GM21381 (cell line): Measurements from ENCODE around the gene CCDC124.
"Not testable (repeated sequence)": the region's sequence is repeated elsewhere in the genome, so short reads cannot be mapped to it uniquely, and the experiment has no call there.

Experiments used
- ATAC-seq: cut with Tn5 transposase; IDR thresholded peaks from one replicate; pipeline ENCODE4 v1.9.1; 2021; ENCODE audit warnings: mild to moderate bottlenecking, moderate library complexity; ENCODE audit not compliant: unreplicated experiment

CCDC124 gene, protein sequence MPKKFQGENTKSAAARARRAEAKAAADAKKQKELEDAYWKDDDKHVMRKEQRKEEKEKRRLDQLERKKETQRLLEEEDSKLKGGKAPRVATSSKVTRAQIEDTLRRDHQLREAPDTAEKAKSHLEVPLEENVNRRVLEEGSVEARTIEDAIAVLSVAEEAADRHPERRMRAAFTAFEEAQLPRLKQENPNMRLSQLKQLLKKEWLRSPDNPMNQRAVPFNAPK

DNA sequence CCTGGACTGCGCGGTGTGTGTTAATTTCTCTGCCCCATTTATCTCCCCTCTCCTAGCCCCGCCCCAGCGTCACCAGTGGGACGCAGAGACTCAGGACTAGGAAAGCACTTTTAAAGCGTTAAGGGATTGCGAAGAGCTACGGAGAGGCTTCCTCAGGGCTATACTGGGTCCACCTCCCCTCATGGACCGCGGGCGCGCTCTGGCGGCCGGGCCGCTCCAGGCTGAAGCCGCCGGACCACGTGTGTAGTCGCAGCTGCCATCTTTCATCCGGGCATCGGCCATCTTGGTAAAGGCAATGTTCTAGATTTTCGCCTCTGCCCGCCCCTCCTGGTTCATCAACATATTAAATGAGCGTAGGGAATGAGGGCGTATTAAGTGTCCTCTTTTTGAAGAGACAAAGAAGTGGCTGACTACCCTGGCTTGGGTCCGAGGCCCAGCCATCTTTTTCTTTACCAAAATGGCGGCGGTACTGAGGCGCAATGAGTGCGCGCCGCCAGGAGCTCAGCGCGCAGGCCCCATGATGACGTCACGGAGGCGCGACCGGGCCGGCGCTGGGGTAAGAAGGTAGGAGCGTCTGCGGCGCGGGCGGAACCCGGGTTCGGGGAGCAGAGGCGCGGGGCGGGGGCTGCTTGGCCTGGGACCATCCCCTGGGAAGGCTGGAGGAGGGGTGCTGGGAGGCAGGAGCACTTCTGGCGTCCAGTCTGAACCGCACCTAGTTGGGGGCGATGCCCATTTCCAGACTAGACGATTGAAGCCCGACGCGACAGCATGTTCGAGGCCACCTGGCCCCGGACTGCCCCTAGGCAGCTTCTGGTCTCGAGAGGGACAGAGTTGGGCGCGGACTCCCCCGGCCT lies at the start of gene CCDC124:
TSS of gene CCDC124 (plus strand) at position 531 of the 854 bp plus-strand sequence. CDS start 3,406 bp downstream, outside the sequence.
- peak; percentile 85 for ATAC-seq

- no peak for ATAC-seq
Observed at GRCh38 chr19:17883627-17884410, 49.0 kb upstream of the CCDC124 start.

DNA sequence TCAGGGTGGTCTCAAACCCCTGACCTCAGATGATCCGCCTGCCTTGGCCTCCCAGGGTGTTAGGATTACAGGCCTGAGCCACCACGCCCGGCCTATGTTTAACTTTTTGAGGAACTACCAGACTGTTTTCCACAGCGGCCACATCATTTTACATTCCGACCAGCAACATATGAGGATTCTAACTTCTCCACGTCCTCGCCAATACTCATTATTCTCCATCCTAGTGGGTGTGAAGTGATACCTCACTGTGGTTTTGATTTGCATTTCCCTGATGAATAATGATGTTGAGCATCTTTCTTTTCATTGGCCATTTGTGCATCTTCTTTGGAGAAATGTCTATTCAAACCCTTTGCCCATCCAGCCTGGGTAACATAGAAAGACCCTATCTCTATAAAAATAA lies 46.3 kb upstream of the CCDC124 start:
- ATAC-seq: no peak

DNA sequence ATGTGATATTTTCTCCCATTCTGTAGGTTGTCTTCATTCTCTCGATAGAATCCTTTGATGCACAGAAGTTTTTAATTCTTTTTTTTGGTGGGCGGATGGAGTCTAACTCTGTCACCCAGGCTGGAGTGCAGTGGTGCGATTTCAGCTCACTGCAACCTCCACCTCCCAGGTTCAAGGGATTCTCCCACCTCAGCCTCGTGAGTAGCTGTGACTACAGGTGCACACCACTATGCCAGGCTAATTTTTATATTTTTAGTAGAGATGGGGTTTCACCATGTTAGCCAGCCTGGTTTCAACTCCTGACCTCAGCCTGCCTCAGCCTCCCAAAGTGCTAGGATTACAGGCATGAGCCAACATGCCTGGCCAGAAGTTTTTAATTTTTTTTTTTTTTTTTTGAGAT lies 45.6 kb upstream of the CCDC124 start:
- ATAC-seq: not testable (repeated sequence)

- no peak for ATAC-seq
Observed at GRCh38 chr19:17888260-17888659, 44.6 kb upstream of the CCDC124 start.

DNA sequence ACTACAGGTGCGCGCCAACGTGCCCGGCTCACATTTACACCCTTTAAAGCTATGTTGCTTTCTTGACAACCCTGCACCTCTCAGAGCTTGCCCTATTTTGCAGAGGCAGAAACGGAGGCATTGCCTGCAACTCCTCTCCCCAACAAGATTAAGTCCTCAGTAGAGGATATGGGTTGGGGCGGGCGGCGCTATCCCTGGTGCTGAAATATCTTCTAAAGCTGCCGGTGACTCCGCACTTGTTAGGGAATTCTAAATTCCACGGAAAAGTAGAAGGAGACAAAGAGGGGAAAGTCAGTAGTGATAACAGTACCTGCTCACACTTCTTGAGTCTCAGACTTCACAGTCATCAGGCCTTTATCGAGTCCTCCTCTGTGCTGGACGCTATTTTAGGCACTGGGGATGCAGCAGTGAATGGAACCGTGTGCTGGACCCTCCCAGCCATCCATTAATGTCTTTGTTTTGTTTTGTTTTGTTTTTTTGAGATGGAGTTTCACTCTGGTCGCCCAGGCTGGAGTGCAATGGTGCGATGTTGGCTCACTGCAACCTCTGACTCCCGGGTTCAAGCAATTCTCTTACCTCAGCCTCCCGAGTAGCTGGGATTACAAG lies 43.1 kb upstream of the CCDC124 start:
- ATAC-seq: no peak

DNA sequence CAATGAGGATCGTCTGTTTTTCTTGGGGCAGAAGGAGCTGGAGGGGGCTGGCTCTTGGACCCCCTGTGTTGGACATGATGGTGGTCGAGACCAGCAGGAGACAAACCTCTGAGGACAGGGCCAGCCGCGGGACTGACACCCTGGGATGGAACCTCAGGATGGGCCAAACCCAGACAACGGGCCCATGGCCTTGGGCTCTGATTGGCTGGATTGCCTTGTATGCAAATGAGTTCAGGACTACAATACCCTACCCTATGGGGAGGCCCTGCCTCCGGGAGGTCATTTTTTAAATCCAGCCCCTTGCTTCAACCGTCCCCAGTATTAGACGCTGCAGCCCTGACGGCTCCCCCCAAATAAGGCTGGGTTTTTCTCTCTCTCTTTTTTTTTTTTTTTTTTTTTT lies 39.0 kb upstream of the CCDC124 start:
- no peak for ATAC-seq

GRCh38 chr19:17902701-17903100 lies 30.1 kb upstream of the CCDC124 start:
- ATAC-seq: no peak

DNA sequence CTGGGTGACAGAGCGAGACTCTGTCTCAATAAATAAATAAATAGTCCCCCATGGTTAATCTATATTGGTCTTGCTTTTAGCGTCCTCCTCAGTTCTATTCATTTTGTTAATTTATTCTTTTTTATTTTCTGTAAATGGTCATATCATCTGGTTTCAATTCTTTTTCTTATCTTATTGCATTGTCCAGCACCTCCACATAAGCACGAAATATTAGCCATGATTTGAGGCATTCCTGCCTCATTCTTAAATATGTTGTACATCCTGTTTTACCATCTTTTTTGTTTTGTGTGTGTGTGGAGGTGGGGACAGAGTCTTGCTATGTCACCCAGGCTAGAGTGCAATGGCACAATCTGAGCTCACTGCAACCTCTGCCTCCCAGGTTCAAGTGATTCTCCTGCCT lies 24.6 kb upstream of the CCDC124 start:
- ATAC-seq: no peak

GRCh38 chr19:17909003-17909732 lies 23.6 kb upstream of the CCDC124 start:
- no peak for ATAC-seq

GRCh38 chr19:17910791-17911360 lies 21.9 kb upstream of the CCDC124 start:
- no peak for ATAC-seq

DNA sequence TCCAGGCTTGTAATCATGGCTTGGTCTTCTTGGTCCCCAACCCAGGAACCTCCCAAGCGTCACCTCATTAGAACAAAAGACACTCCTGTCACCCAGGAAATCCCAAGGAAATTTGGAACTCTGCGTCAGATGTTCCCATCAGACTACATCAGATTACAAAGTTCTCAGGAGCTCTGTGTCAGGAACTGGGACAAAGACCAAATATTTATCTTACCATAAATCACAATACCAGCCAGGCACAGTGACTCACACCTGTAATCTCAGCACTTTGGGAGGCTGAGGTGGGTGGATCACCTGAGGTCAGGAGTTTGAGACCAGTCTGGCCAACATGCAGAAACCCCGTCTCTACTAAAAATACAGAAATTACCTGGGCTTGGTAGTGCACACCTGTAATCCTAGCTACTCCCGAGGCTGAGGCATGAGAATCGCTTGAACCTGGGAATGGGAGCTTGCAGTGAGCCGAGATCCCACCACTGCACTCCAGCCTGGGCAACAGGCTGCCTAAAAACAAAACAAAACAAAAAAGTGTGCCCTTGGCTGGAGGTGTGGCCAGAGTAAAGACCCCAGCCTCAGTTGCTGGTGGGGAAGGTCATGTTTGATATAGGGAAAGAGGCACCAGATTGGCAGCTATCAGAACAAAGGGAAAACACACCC lies 16.7 kb upstream of the CCDC124 start:
- no peak for ATAC-seq

- ATAC-seq: not testable (repeated sequence)
Observed at GRCh38 chr19:17918151-17918550, 14.7 kb upstream of the CCDC124 start.

- ATAC-seq: not testable (repeated sequence)
Observed at GRCh38 chr19:17919122-17919521, 13.7 kb upstream of the CCDC124 start.

- no peak for ATAC-seq
Observed at GRCh38 chr19:17920527-17920926, 12.3 kb upstream of the CCDC124 start.

GRCh38 chr19:17922138-17922537 lies 10.7 kb upstream of the CCDC124 start:
- ATAC-seq: no peak

DNA sequence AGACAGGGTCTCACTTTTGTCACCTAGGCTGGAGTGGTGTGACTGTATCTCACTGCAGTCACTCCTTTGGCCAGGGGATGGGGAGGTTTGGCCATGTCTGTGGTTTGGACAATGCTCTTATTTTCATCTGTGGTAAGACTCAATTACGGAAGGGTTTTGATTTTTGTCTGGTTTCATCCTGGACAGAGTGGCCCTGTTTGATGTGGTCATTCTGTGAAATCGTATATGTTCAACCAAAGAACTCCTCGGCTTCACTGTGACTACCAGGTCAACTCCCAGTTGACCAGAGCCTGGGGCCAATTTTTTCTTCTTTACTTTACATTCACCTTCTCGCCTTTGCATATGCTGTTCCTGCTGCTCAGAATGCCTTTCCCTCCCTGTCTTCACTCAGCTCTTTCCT lies 6.8 kb upstream of the CCDC124 start:
- ATAC-seq: no peak

GRCh38 chr19:17929056-17929455 lies 3.8 kb upstream of the CCDC124 start:
- ATAC-seq: no peak

- no peak for ATAC-seq
Observed at GRCh38 chr19:17931532-17932191, 1.2 kb upstream of the CCDC124 start.
